HTR-8/SVneo (cell line): ENCODE measurements around the gene OTOGL.

Source experiments
- DNase-seq: peaks from one replicate; pipeline ENCODE4 v3.0.0; 2011; ENCODE audit warnings: low spot score, mixed read lengths; ENCODE audit not compliant: insufficient read length
- FAIRE-seq: peaks from 2 replicates; lab custom pipeline; 2011; peaks lifted over from hg19 to GRCh38; lab: Jason Lieb, UNC

OTOGL gene

GRCh38 chr12:80317307-80317706 is 218.0 kb downstream of the OTOGL start:
- FAIRE-seq (no peak), DNase-seq (no peak)

- DNase-seq (no peak), FAIRE-seq (no peak)
These were observed 218.6 kb downstream of the OTOGL start for GRCh38 chr12:80317899-80318298.

GRCh38 chr12:80320121-80320678 is 220.9 kb downstream of the OTOGL start:
- DNase-seq (no peak), FAIRE-seq (no peak)

- DNase-seq, result no peak
These were observed 222.3 kb downstream of the OTOGL start for GRCh38 chr12:80321653-80322052.

GRCh38 chr12:80325167-80325959 is 226.0 kb downstream of the OTOGL start:
- FAIRE-seq, result no peak

More at GRCh38 chr12:80321653-80322052, 222.3 kb downstream of the OTOGL start:
- FAIRE-seq, result no peak

GRCh38 chr12:80332827-80333226 is 233.5 kb downstream of the OTOGL start:
- no peak for FAIRE-seq

More at GRCh38 chr12:80325167-80325959, 226.0 kb downstream of the OTOGL start:
- DNase-seq, result no peak

GRCh38 chr12:80352474-80352873 is 253.1 kb downstream of the OTOGL start:
- DNase-seq (peak; percentile 6), FAIRE-seq (no peak)

More at GRCh38 chr12:80332827-80333226, 233.5 kb downstream of the OTOGL start:
- no peak for DNase-seq

GRCh38 chr12:80353254-80353653 is 253.9 kb downstream of the OTOGL start:
- DNase-seq (no peak), FAIRE-seq (no peak)

- FAIRE-seq, result no peak
- DNase-seq, result no peak
These were observed 256.8 kb downstream of the OTOGL start for GRCh38 chr12:80356097-80356496.

- FAIRE-seq, result no peak
These were observed 260.4 kb downstream of the OTOGL start for GRCh38 chr12:80359703-80360102.

GRCh38 chr12:80364056-80364455 is 264.7 kb downstream of the OTOGL start:
- no peak for FAIRE-seq
- no peak for DNase-seq

More at GRCh38 chr12:80359703-80360102, 260.4 kb downstream of the OTOGL start:
- DNase-seq, result no peak

- FAIRE-seq (no peak), DNase-seq (no peak)
These were observed 274.3 kb downstream of the OTOGL start for GRCh38 chr12:80373666-80374065.

GRCh38 chr12:80374615-80375014 is 275.3 kb downstream of the OTOGL start:
- no peak for DNase-seq
- FAIRE-seq, result no peak

- FAIRE-seq, result no peak
- no peak for DNase-seq
These were observed 277.9 kb downstream of the OTOGL start for GRCh38 chr12:80377140-80377794.

GRCh38 chr12:80381121-80381520 is 281.8 kb downstream of the OTOGL start:
- no peak for FAIRE-seq

GRCh38 chr12:80382254-80382653 is 282.9 kb downstream of the OTOGL start:
- DNase-seq (no peak), FAIRE-seq (no peak)

More at GRCh38 chr12:80381121-80381520, 281.8 kb downstream of the OTOGL start:
- no peak for DNase-seq

- DNase-seq, result no peak
- no peak for FAIRE-seq
These were observed 301.2 kb downstream of the OTOGL start for GRCh38 chr12:80400571-80400991.

- FAIRE-seq (no peak), DNase-seq (no peak)
These were observed 301.9 kb downstream of the OTOGL start for GRCh38 chr12:80401191-80401590.

GRCh38 chr12:80404629-80405028 is 305.3 kb downstream of the OTOGL start:
- no peak for DNase-seq
- FAIRE-seq, result no peak

GRCh38 chr12:80406253-80406652 is 306.9 kb downstream of the OTOGL start:
- DNase-seq, result no peak
- FAIRE-seq, result no peak

- FAIRE-seq (no peak), DNase-seq (no peak)
These were observed 312.4 kb downstream of the OTOGL start for GRCh38 chr12:80411787-80412186.
